Peyer's patch (tissue), 4 donors: ENCODE results near the gene DRD2. TPM values are rescaled to one million over a fixed set of nuclear protein-coding genes. Genes with fewer than 3 reads are reported as not detected.

Experiments
- DNase-seq, 3 donors: peaks; one replicate each; pipeline ENCODE4 v3.0.0-alpha.2; 2017 to 2019
- H3K27ac ChIP-seq, 4 donors: fragments of 200-600 bp; sonication (generic); one replicate each; pipeline ENCODE4 v1.5.1; 2016 to 2019
- H3K27me3 ChIP-seq, 2 donors: fragments of 200-600 bp; sonication (generic); one replicate each; pipeline ENCODE4 v1.5.1; 2019
- H3K36me3 ChIP-seq, 3 donors: fragments of 200-600 bp; sonication (generic); one replicate each; pipeline ENCODE4 v1.5.1; 2016 to 2019
- H3K4me1 ChIP-seq, 4 donors: fragments of 200-600 bp; sonication (generic); one replicate each; pipeline ENCODE4 v1.5.1; 2016 to 2019
- H3K4me3 ChIP-seq, 4 donors: fragments of 200-600 bp; sonication (generic); 1 replicate in 3 of 4; 2 replicates in 1 of 4; pipeline ENCODE4 v1.5.1; 2016 to 2019; ENCODE audit warnings: mild to moderate bottlenecking in 1 of 4
- H3K9me3 ChIP-seq, 4 donors: fragments of 200-600 bp; sonication (generic); one replicate each; pipeline ENCODE4 v1.5.1; 2016 to 2019; ENCODE audit warnings: mild to moderate bottlenecking in 1 of 4
- CTCF ChIP-seq, 6 experiments: fragments of 450-650 bp in 4 of 6; fragments of 200-600 bp in 2 of 6; sonication (generic) in 1 of 6; IDR thresholded peaks; one replicate each; pipeline ENCODE4 v1.5.1; 2017 to 2019; ENCODE audit warnings: antibody characterized with exemption in 6 of 6, mild to moderate bottlenecking in 3 of 6, moderate library complexity in 1 of 6
- POLR2A ChIP-seq, 2 donors: fragments of 450-650 bp; IDR thresholded peaks; one replicate each; pipeline ENCODE4 v1.5.1; 2017; ENCODE audit warnings: antibody characterized with exemption in 2 of 2, mild to moderate bottlenecking in 2 of 2, moderate library complexity in 2 of 2
- total RNA-seq, 4 donors: library from RNA; depleted of rRNA; stranded (reverse); fragments of >200 nt; gene quantifications; one replicate each; pipeline ENCODE4 v1.1.0, GENCODE V29; 2016

The DRD2 gene
- total RNA-seq, 4 donors from 2014 or later: not detected

DNA sequence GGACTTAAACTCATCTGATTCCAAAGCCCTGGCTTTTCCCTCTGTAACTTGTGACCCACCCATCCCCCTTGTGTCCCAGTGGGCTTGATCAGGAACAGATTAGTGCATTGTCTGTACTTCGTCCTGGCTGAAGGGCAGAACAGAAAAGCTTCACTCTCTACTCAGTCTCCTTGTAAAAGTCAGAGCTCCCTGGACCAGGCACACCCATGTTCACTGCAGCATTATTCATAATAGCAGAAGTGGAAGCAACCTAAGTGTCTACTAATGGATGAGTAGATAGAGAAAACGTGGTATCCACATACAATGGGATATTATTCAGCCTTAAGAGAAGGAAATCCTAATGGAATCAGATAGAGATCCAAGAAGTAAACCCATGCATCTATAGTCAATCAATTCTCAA lies 20.7 kb downstream of the DRD2 start:
- no peak for DNase-seq
- Histone ChIP-seq H3K4me3 (no peak overlapping the region), H3K27me3 (no peaks in the 10 kb centered on the region), H3K36me3 (no peaks in the 10 kb centered on the region), H3K4me1 (no peaks in the 10 kb centered on the region), H3K9me3 (no peaks in the 10 kb centered on the region), H3K27ac (no peak overlapping the region)
- TF ChIP-seq POLR2A (IDR thresholded peaks at IDR 0.05) (no peak), CTCF (IDR thresholded peaks at IDR 0.05) (no peak)

- DNase-seq: no peak
- Histone ChIP-seq H3K36me3 (no peaks in the 10 kb centered on the region), H3K27me3 (no peaks in the 10 kb centered on the region), H3K4me3 (no peak overlapping the region), H3K4me1 (no peaks in the 10 kb centered on the region), H3K27ac (no peak overlapping the region), H3K9me3 (no peaks in the 10 kb centered on the region)
- no peak for TF ChIP-seq CTCF (IDR thresholded peaks at IDR 0.05)
- TF ChIP-seq POLR2A (IDR thresholded peaks at IDR 0.05): no peak
Observed at GRCh38 chr11:113449743-113450142, 25.5 kb downstream of the DRD2 start.

GRCh38 chr11:113448316-113448677 lies 26.9 kb downstream of the DRD2 start:
- H3K27ac ChIP-seq: no peak overlapping the region
- H3K27me3 ChIP-seq: no peaks in the 10 kb centered on the region
- H3K36me3 ChIP-seq: no peaks in the 10 kb centered on the region
- no peaks in the 10 kb centered on the region for H3K9me3 ChIP-seq
- TF ChIP-seq CTCF (IDR thresholded peaks at IDR 0.05) (no peak), POLR2A (IDR thresholded peaks at IDR 0.05) (no peak)
- H3K4me1 ChIP-seq: no peaks in the 10 kb centered on the region
- DNase-seq: no peak
- no peak overlapping the region for H3K4me3 ChIP-seq

DNA sequence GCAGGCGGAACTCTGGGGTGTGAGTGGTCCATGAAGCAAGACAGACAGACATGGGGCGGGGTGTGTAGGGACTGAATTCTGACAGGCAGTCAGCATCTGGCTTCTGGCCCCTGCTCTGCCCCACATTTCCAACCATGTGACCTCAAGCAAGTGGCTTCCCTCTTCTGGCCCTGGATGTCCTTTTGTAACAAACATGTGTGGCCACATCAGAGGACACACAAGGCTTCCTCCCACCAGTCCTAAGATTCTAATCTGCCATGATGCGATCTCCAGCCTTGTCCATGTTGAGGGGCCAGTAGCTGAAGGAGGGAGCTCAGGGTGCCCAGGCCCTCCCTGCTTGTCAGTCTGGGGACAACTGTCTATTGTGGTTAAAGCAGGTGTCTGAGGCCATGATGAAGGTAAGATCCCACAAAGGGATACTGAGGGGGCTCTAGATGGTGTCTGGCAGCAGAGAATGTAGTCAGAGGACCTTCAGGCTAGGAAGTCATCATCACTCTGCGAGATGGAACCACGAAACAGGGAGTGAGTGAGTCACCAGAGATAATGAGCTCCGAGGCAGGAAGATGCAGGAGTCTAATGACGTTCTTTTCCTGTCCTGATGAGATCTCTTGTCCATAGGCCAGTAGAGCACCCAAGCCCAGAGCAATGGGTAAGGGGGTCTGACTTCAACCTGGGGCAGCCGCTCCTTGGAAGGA lies 27.4 kb downstream of the DRD2 start:
- TF ChIP-seq POLR2A (IDR thresholded peaks at IDR 0.05) (no peak), CTCF (IDR thresholded peaks at IDR 0.05) (no peak)
- no peaks in the 10 kb centered on the region for H3K4me1 ChIP-seq
- no peak overlapping the region for H3K27ac ChIP-seq
- no peak for DNase-seq
- H3K36me3 ChIP-seq: no peaks in the 10 kb centered on the region
- H3K27me3 ChIP-seq: no peaks in the 10 kb centered on the region
- H3K9me3 ChIP-seq: no peaks in the 10 kb centered on the region
- H3K4me3 ChIP-seq: no peak overlapping the region

- no peak overlapping the region for H3K4me3 ChIP-seq
Observed at GRCh38 chr11:113446938-113447337, 28.3 kb downstream of the DRD2 start.

More at GRCh38 chr11:113446938-113447337, 28.3 kb downstream of the DRD2 start:
- Histone ChIP-seq H3K27me3 (no peaks in the 10 kb centered on the region), H3K4me1 (no peaks in the 10 kb centered on the region), H3K27ac (no peak overlapping the region), H3K9me3 (no peaks in the 10 kb centered on the region), H3K36me3 (no peaks in the 10 kb centered on the region)
- TF ChIP-seq CTCF (IDR thresholded peaks at IDR 0.05): no peak
- TF ChIP-seq POLR2A (IDR thresholded peaks at IDR 0.05): no peak
- no peak for DNase-seq
